Fibroblast of lung (primary cell): ENCODE data around the gene SPTBN2.

ENCODE experiments used
- CTCF ChIP-seq, 2 donors: IDR thresholded peaks in 1 of 2; conservative IDR thresholded peaks in 1 of 2; 1 replicate in 1 of 2; 2 replicates in 1 of 2; pipeline ENCODE4 v1.5.1; 2011 to 2012; ENCODE audit warnings: low read length in 2 of 2, control low read depth in 1 of 2, inconsistent platforms in 1 of 2, low read depth in 1 of 2, mild to moderate bottlenecking in 1 of 2
- EZH2 ChIP-seq: IDR thresholded peaks from 2 replicates; pipeline ENCODE4 v1.5.1; 2012; ENCODE audit warnings: low read length, control low read depth, mild to moderate bottlenecking; ENCODE audit errors: missing control alignments

GRCh38 chr11:66747480-66747879 is 18.5 kb upstream of the SPTBN2 start:
- TF ChIP-seq CTCF (conservative IDR thresholded peaks at IDR 0.05 in 1 of 2, IDR thresholded peaks at IDR 0.05 in 1 of 2; ENCODE audit: low read depth in 1 of 2, low read length in 2 of 2) (no peak), EZH2 (no peak)
